ENCODE results near the gene TSC22D4.

GRCh38 chr7:100491192-100491578 is 12.2 kb upstream of the TSC22D4 start:
- TF ChIP-seq CTCF (IDR thresholded peaks at IDR 0.05; ENCODE audit: low read depth, low read length) (no peak), EZH2phosphoT487 (IDR thresholded peaks at IDR 0.05; ENCODE audit: low read depth) (no peak)
